ENCODE measurements around the gene FTO. TPM values are rescaled to one million over a fixed set of nuclear protein-coding genes. Genes with fewer than 3 reads are reported as not detected.
A peak's percentile ranks its signal among the peaks of the same experiment; 100 is the strongest.

The FTO gene
- total RNA-seq, 1 donor, result 135 TPM

- no peak for TF ChIP-seq CTCF (IDR thresholded peaks at IDR 0.05; ENCODE audit: insufficient read depth, low read length)
- DNase-seq (ENCODE audit: low read depth), result no peak
- H3K4me3 ChIP-seq (ENCODE audit: low read depth, low read length), result no peak overlapping the region
Measured at GRCh38 chr16:53998024-53998810, 294.3 kb downstream of the FTO start.

- H3K4me3 ChIP-seq (ENCODE audit: low read depth, low read length), result no peak overlapping the region
- DNase-seq (ENCODE audit: low read depth), result no peak
- no peak for TF ChIP-seq CTCF (IDR thresholded peaks at IDR 0.05; ENCODE audit: insufficient read depth, low read length)
Measured at GRCh38 chr16:53998966-53999522, 295.1 kb downstream of the FTO start.

DNA sequence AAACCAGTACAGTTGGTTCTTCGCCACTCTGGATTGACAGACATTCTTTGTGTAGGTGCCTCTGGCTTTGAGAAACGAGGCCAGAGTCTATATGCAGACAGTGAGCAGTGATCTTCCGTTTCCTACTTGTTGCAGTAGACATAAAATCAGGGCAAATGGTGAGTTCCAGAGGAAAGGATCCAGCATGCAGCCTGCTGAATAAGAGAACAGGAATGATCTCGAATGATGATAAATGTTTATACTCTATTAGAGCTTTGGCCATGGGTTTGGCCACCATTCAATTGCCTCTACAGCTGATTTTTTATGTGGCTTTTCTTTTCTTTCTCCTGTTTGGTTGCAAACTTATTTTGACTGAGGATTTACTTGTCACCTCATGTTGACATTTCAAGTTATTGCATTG, 295.9 kb downstream of the FTO start:
- DNase-seq (ENCODE audit: low read depth), result peak; percentile 60
- TF ChIP-seq CTCF (IDR thresholded peaks at IDR 0.05; ENCODE audit: insufficient read depth, low read length), result no peak
- H3K4me3 ChIP-seq (ENCODE audit: low read depth, low read length), result no peak overlapping the region

DNA sequence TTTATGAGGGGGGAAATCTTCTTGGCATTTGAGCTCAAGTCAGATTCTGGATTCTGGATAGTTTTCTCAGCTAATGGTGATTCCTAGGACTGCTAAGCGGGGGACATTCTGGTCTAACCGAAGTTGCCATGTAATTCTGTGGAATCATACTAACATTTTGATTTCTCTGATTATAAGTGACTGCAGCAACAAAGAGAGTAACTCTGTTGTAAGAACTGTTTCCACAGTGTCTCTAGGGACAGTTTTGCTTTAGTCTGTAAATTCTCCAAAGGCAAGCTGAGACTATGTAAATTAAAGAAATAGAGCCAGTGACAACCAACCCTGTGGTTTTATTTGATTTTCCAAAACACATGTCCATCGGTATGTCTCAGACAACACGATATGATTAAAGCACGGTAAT, 296.4 kb downstream of the FTO start:
- H3K4me3 ChIP-seq (ENCODE audit: low read depth, low read length), result no peak overlapping the region
- peak; percentile 34 for DNase-seq (ENCODE audit: low read depth)
- no peak for TF ChIP-seq CTCF (IDR thresholded peaks at IDR 0.05; ENCODE audit: insufficient read depth, low read length)

- no peak for TF ChIP-seq CTCF (IDR thresholded peaks at IDR 0.05; ENCODE audit: insufficient read depth, low read length)
- no peak for DNase-seq (ENCODE audit: low read depth)
- no peak overlapping the region for H3K4me3 ChIP-seq (ENCODE audit: low read depth, low read length)
Measured at GRCh38 chr16:54006693-54007092, 302.7 kb downstream of the FTO start.

DNA sequence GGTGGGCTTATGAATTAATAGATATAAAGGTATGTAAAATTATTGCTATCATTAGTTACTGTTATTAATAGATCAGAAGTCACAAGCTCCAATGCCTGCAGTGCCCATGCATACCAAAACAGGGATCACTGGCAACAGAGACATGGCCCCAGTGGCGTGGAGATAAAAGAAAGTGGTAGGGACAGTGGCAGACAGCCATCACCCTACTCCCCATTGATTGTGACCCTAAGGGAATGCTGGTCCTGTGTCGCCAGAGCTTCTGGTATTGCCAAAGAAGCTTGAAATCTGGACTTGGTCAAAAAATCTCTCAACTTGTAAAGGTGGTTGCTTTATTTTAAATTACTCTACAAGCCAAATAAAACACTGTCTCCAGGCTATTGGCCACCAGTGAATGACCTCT, 303.5 kb downstream of the FTO start:
- TF ChIP-seq CTCF (IDR thresholded peaks at IDR 0.05; ENCODE audit: insufficient read depth, low read length), result no peak
- DNase-seq (ENCODE audit: low read depth), result no peak

More for the DNA sequence above, 303.5 kb downstream of the FTO start:
- H3K4me3 ChIP-seq (ENCODE audit: low read depth, low read length), result no peak overlapping the region

Data from fibroblast of the aortic adventitia (primary cell).